ENCODE measurements around the gene TNFSF8. TPM values are rescaled to one million over a fixed set of nuclear protein-coding genes. Genes with fewer than 3 reads are reported as not detected.

The TNFSF8 gene
- total RNA-seq, 2 donors from 2014 or later: 0.32 to 2.4 TPM

GRCh38 chr9:114925039-114925438, 5.4 kb downstream of the TNFSF8 start:
- 84% methylated on average over 3 of the region's 3 CpGs for WGBS
- intact Hi-C loops (cut with DNase I): no loop called here
- no peak overlapping the region for H3K27ac ChIP-seq

GRCh38 chr9:114924327-114924726, 6.1 kb downstream of the TNFSF8 start:
- no peak for DNase-seq (ENCODE audit: low spot score)
- intact Hi-C loops (cut with DNase I): no loop called here
- Histone ChIP-seq H3K4me3 (no peak overlapping the region), H3K36me3 (no peaks in the 10 kb centered on the region), H3K9me3 (no peaks in the 10 kb centered on the region), H3K27me3 (replicated peaks; ENCODE audit: insufficient read depth) (no peaks in the 10 kb centered on the region), H3K4me1 (replicated peaks) (no peaks in the 10 kb centered on the region), H3K27ac (no peak overlapping the region)
- TF ChIP-seq CTCF (IDR thresholded peaks at IDR 0.05): no peak
- no peak for TF ChIP-seq POLR2AphosphoS5 (IDR thresholded peaks at IDR 0.05)

More at GRCh38 chr9:114925039-114925438, 5.4 kb downstream of the TNFSF8 start:
- no peaks in the 10 kb centered on the region for H3K9me3 ChIP-seq
- H3K36me3 ChIP-seq: no peaks in the 10 kb centered on the region
- H3K27me3 ChIP-seq (replicated peaks; ENCODE audit: insufficient read depth): no peaks in the 10 kb centered on the region
- no peaks in the 10 kb centered on the region for H3K4me1 ChIP-seq (replicated peaks)
- no peak for DNase-seq (ENCODE audit: low spot score)
- H3K4me3 ChIP-seq: no peak overlapping the region
- no peak for TF ChIP-seq CTCF (IDR thresholded peaks at IDR 0.05)
- TF ChIP-seq POLR2AphosphoS5 (IDR thresholded peaks at IDR 0.05): no peak

GRCh38 chr9:114923918-114924317, 6.5 kb downstream of the TNFSF8 start:
- no peak overlapping the region for H3K27ac ChIP-seq
- H3K9me3 ChIP-seq: no peaks in the 10 kb centered on the region
- no peak overlapping the region for H3K4me3 ChIP-seq
- no peaks in the 10 kb centered on the region for H3K4me1 ChIP-seq (replicated peaks)
- TF ChIP-seq CTCF (IDR thresholded peaks at IDR 0.05): no peak
- no peak for TF ChIP-seq POLR2AphosphoS5 (IDR thresholded peaks at IDR 0.05)
- no peak for TF ChIP-seq POLR2A (IDR thresholded peaks at IDR 0.05)
- H3K36me3 ChIP-seq: no peaks in the 10 kb centered on the region
- WGBS: 96% methylated on average over 3 of the region's 3 CpGs
- intact Hi-C loops (cut with DNase I): no loop called here
- no peak for DNase-seq (ENCODE audit: low spot score)
- no peaks in the 10 kb centered on the region for H3K27me3 ChIP-seq (replicated peaks; ENCODE audit: insufficient read depth)

GRCh38 chr9:114921171-114921570, 9.2 kb downstream of the TNFSF8 start:
- Histone ChIP-seq H3K27me3 (replicated peaks; ENCODE audit: insufficient read depth) (no peaks in the 10 kb centered on the region), H3K36me3 (no peaks in the 10 kb centered on the region), H3K9me3 (no peaks in the 10 kb centered on the region), H3K4me1 (replicated peaks) (no peaks in the 10 kb centered on the region), H3K4me3 (no peak overlapping the region), H3K27ac (no peak overlapping the region)
- 100% methylated on average over 1 of the region's 1 CpG for WGBS
- no peak for TF ChIP-seq POLR2AphosphoS5 (IDR thresholded peaks at IDR 0.05)
- no peak for TF ChIP-seq CTCF (IDR thresholded peaks at IDR 0.05)
- TF ChIP-seq POLR2A (IDR thresholded peaks at IDR 0.05): no peak
- intact Hi-C loops (cut with DNase I): no loop called here
- DNase-seq (ENCODE audit: low spot score): no peak

- no peak for DNase-seq (ENCODE audit: low spot score)
- Histone ChIP-seq H3K27me3 (replicated peaks; ENCODE audit: insufficient read depth) (no peaks in the 10 kb centered on the region), H3K4me3 (no peak overlapping the region), H3K27ac (no peak overlapping the region), H3K36me3 (no peaks in the 10 kb centered on the region), H3K9me3 (no peaks in the 10 kb centered on the region), H3K4me1 (replicated peaks) (no peaks in the 10 kb centered on the region)
- 94% methylated on average over 4 of the region's 4 CpGs for WGBS
- TF ChIP-seq POLR2A (IDR thresholded peaks at IDR 0.05) (no peak), CTCF (IDR thresholded peaks at IDR 0.05) (no peak), POLR2AphosphoS5 (IDR thresholded peaks at IDR 0.05) (no peak)
- intact Hi-C loops (cut with DNase I): no loop called here
These were observed 10.8 kb downstream of the TNFSF8 start for GRCh38 chr9:114919611-114920010.

All from prostate gland (tissue), 2 donors.